A549 (cell line): ENCODE data around the gene CASP10. TPM values are rescaled to one million over a fixed set of nuclear protein-coding genes. Genes with fewer than 3 reads are reported as not detected.

Experiments used
- ATAC-seq, 2 experiments: fragments of 200-7000 bp in 1 of 2; fragments of >200 bp in 1 of 2; cut with Nextera tagmentation in 1 of 2; cut with Tn5 transposase in 1 of 2; 3 replicates each; pipeline versions ENCODE4 v1.8.0 to v1.9.1; 2018 to 2020; ENCODE audit warnings: mild to moderate bottlenecking in 1 of 2, moderate library complexity in 1 of 2
- CTCF ChIA-PET: fragments of 300-600 bp; sonication (Branson Sonifier 250); formaldehyde crosslinking; extraction: SDS; loops from one replicate; lab custom pipeline; 2021; ENCODE audit warnings: antibody characterized with exemption, inconsistent platforms; lab: Yijun Ruan, JAX
- POLR2A ChIA-PET: fragments of 350-600 bp; formaldehyde crosslinking; extraction: SDS; loops from one replicate; lab custom pipeline; 2021; ENCODE audit warnings: antibody characterized with exemption, inconsistent platforms; lab: Yijun Ruan, JAX
- DNase-seq, 2 experiments: peaks; one replicate each; pipeline versions ENCODE4 v3.0.0 to v3.0.0-alpha.2; 2011 to 2016; ENCODE audit warnings: low read depth in 1 of 2, low spot score in 1 of 2
- FAIRE-seq: peaks from 2 replicates; lab custom pipeline; 2011; peaks lifted over from hg19 to GRCh38; lab: Jason Lieb, UNC
- H3K27ac ChIP-seq, 2 experiments: fragments of >200 bp; sonication (Bioruptor Twin); formaldehyde crosslinking; 3 replicates each; pipeline ENCODE4 v1.5.1; 2016 to 2017
- H3K4me1 ChIP-seq: fragments of >200 bp; sonication (Bioruptor Twin); formaldehyde crosslinking; 3 replicates; pipeline ENCODE4 v1.6.1; 2016
- H3K4me2 ChIP-seq: fragments of >200 bp; sonication (Bioruptor Twin); formaldehyde crosslinking; 3 replicates; pipeline ENCODE4 v1.6.1; 2016
- H3K4me3 ChIP-seq: fragments of >200 bp; sonication (Bioruptor Twin); formaldehyde crosslinking; 3 replicates; pipeline ENCODE4 v1.5.1; 2016
- H3K9me3 ChIP-seq: fragments of >200 bp; sonication (Bioruptor Twin); formaldehyde crosslinking; 3 replicates; pipeline ENCODE4 v1.6.1; 2016
- CEBPB ChIP-seq, 2 experiments: fragments of >200 bp in 1 of 2; sonication (Bioruptor Twin) in 1 of 2; formaldehyde crosslinking in 1 of 2; IDR thresholded peaks; 2 replicates each; pipeline ENCODE4 v1.6.1; 2012 to 2016
- CHD4 ChIP-seq: fragments of 200-600 bp; sonication (generic); IDR thresholded peaks from 2 replicates; pipeline ENCODE4 v1.6.1; 2016; ENCODE audit warnings: antibody characterized with exemption, mild to moderate bottlenecking, borderline replicate concordance
- EHF ChIP-seq: fragments of 250-450 bp; sonication (Bioruptor Pico); IDR thresholded peaks from 2 replicates; pipeline ENCODE4 v1.5.0; 2020; ENCODE audit warnings: mild to moderate bottlenecking
- EHMT2 ChIP-seq: fragments of 200-600 bp; sonication (generic); IDR thresholded peaks from 2 replicates; pipeline ENCODE4 v1.6.1; 2016; ENCODE audit warnings: antibody characterized with exemption, low read depth, mild to moderate bottlenecking, moderate library complexity
- EP300 ChIP-seq, 2 experiments: fragments of >200 bp; sonication (Bioruptor Twin); formaldehyde crosslinking; IDR thresholded peaks; 2 replicates in 1 of 2; 3 replicates in 1 of 2; pipeline ENCODE4 v1.6.1; 2016 to 2017
- ESRRA ChIP-seq: fragments of 150-350 bp; IDR thresholded peaks from 2 replicates; pipeline ENCODE4 v1.6.1; 2014; ENCODE audit warnings: mild to moderate bottlenecking, low read length, borderline replicate concordance
- FOSL2 ChIP-seq, 2 experiments: fragments of 450-650 bp in 1 of 2; fragments of >200 bp in 1 of 2; sonication (Bioruptor Twin) in 1 of 2; formaldehyde crosslinking; IDR thresholded peaks; 2 replicates each; pipeline versions ENCODE4 v1.5.0 to v1.6.1; 2016 to 2020; ENCODE audit warnings: mild to moderate bottlenecking in 1 of 2, moderate library complexity in 1 of 2
- FOXS1 ChIP-seq: fragments of 250-450 bp; sonication (Bioruptor Pico); IDR thresholded peaks from 2 replicates; pipeline ENCODE4 v1.5.0; 2020; ENCODE audit warnings: mild to moderate bottlenecking, moderate library complexity
- GATA3 ChIP-seq: IDR thresholded peaks from 2 replicates; pipeline ENCODE4 v1.6.1; 2012; ENCODE audit warnings: borderline replicate concordance
- HDAC2 ChIP-seq: fragments of 200-600 bp; sonication (generic); IDR thresholded peaks from 2 replicates; pipeline ENCODE4 v1.6.1; 2016
- JUNB ChIP-seq: fragments of >200 bp; sonication (Bioruptor Twin); formaldehyde crosslinking; IDR thresholded peaks from 2 replicates; pipeline ENCODE4 v1.6.1; 2016
- KDM5A ChIP-seq: fragments of 200-600 bp; sonication (generic); IDR thresholded peaks from 2 replicates; pipeline ENCODE4 v1.6.1; 2016; ENCODE audit warnings: antibody characterized with exemption, mild to moderate bottlenecking
- MAFK ChIP-seq: fragments of 450-650 bp; IDR thresholded peaks from 2 replicates; pipeline ENCODE4 v1.6.1; 2014; ENCODE audit not compliant: partially characterized antibody
- MYC ChIP-seq: IDR thresholded peaks from 2 replicates; pipeline ENCODE4 v1.6.1; 2012; ENCODE audit warnings: mild to moderate bottlenecking, inconsistent platforms, low read length, improper control_type of control experiment, borderline replicate concordance
- NFE2L2 ChIP-seq: fragments of 150-350 bp; conservative IDR thresholded peaks from 2 replicates; pipeline ENCODE4 v1.6.1; 2014; ENCODE audit warnings: low read length
- NR3C1 ChIP-seq: fragments of >200 bp; sonication (Bioruptor Twin); formaldehyde crosslinking; IDR thresholded peaks from 3 replicates; pipeline ENCODE4 v1.6.1; 2017
- POLR2A ChIP-seq: IDR thresholded peaks from 2 replicates; pipeline ENCODE4 v1.6.1; 2012; ENCODE audit warnings: mild to moderate bottlenecking, low read length
- RAD21 ChIP-seq, 2 experiments: fragments of >200 bp in 1 of 2; sonication (Bioruptor Twin) in 1 of 2; formaldehyde crosslinking in 1 of 2; IDR thresholded peaks in 1 of 2; conservative IDR thresholded peaks in 1 of 2; 2 replicates in 1 of 2; 3 replicates in 1 of 2; pipeline ENCODE4 v1.6.1; 2012 to 2018; ENCODE audit warnings: inconsistent platforms in 1 of 2
- RARB ChIP-seq: fragments of 250-450 bp; sonication (Bioruptor Pico); IDR thresholded peaks from 2 replicates; pipeline ENCODE4 v1.8.0; 2021; ENCODE audit warnings: mild to moderate bottlenecking, moderate library complexity
- RFX5 ChIP-seq: fragments of 450-650 bp; IDR thresholded peaks from 2 replicates; pipeline ENCODE4 v1.7.1; 2014; ENCODE audit warnings: antibody characterized with exemption, mild to moderate bottlenecking, moderate library complexity
- SMC3 ChIP-seq: fragments of >200 bp; sonication (Bioruptor Twin); formaldehyde crosslinking; IDR thresholded peaks from 3 replicates; pipeline ENCODE4 v1.6.1; 2018; ENCODE audit warnings: inconsistent platforms
- TFCP2L1 ChIP-seq: fragments of 250-450 bp; sonication (Bioruptor Pico); IDR thresholded peaks from 2 replicates; pipeline ENCODE4 v1.5.0; 2021; ENCODE audit warnings: mild to moderate bottlenecking
- ZC3H11A ChIP-seq: fragments of 450-650 bp; IDR thresholded peaks from 2 replicates; pipeline ENCODE4 v1.6.1; 2014; ENCODE audit warnings: antibody characterized with exemption, mild to moderate bottlenecking
- WGBS: methylation state at CpG from one replicate; pipeline ENCODE4 v1.1.6; 2017; ENCODE audit errors: missing lambda C conversion rate; 5-methylcytosine and 5-hydroxymethylcytosine counted together
- polyA plus RNA-seq, 4 experiments: library from polyadenylated mRNA; depleted of rRNA in 3 of 4; stranded (reverse); fragments of >200 nt; fragmentation: RNase III in 1 of 4; extraction: RNeasy Plus Mini Kit Qiagen cat#74134 plus additional on column Dnase treatment in 1 of 4; gene quantifications; 2 replicates in 3 of 4; 3 replicates in 1 of 4; pipeline ENCODE4 v1.2.3, GENCODE V29; 2011 to 2017
- TF ChIP-seq, protein P1 (sequence below): fragments of >200 bp; sonication (Bioruptor Twin); formaldehyde crosslinking; IDR thresholded peaks from 3 replicates; pipeline ENCODE4 v1.6.1; 2016
- TF ChIP-seq, protein P2 (sequence below): IDR thresholded peaks from 2 replicates; pipeline ENCODE4 v1.6.1; 2012
- TF ChIP-seq, protein P3 (sequence below): fragments of 250-450 bp; sonication (Bioruptor Pico); IDR thresholded peaks from 2 replicates; pipeline ENCODE4 v1.5.0; 2020; ENCODE audit warnings: low read depth, mild to moderate bottlenecking, moderate library complexity
- TF ChIP-seq, protein P4 (sequence below): fragments of 250-450 bp; sonication (Bioruptor Pico); IDR thresholded peaks from 2 replicates; pipeline ENCODE4 v1.5.0; 2021; ENCODE audit warnings: mild to moderate bottlenecking, moderate library complexity, borderline replicate concordance
- TF ChIP-seq, protein P5 (sequence below): fragments of >200 bp; sonication (Bioruptor Twin); formaldehyde crosslinking; IDR thresholded peaks from 3 replicates; pipeline ENCODE4 v1.5.1; 2016

CASP10 gene
- polyA plus RNA-seq, 2 of the 4 experiments (the other 2 are of a cell fraction): 3.0 to 6.5 TPM

DNA sequence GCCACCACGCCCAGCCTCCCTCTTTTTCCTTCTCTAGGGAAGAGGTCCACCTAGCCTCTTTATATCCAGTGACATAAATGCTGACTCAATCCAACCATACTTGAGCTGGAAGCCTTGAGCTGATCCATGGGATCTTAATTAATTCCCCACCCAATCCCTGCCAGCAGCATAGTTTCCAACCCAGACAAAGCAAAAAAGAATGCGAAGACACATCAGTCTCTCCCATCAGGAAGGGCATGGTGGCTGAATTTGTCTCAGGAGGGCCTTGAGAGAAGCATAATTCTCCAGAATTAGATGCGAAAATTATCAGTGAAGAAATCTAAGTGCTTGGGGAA, 22.5 kb downstream of the CASP10 start (continued):
- TF ChIP-seq EHMT2: no peak
- no peak for TF ChIP-seq FOXS1 (CRISPR knock-in tag)

DNA sequence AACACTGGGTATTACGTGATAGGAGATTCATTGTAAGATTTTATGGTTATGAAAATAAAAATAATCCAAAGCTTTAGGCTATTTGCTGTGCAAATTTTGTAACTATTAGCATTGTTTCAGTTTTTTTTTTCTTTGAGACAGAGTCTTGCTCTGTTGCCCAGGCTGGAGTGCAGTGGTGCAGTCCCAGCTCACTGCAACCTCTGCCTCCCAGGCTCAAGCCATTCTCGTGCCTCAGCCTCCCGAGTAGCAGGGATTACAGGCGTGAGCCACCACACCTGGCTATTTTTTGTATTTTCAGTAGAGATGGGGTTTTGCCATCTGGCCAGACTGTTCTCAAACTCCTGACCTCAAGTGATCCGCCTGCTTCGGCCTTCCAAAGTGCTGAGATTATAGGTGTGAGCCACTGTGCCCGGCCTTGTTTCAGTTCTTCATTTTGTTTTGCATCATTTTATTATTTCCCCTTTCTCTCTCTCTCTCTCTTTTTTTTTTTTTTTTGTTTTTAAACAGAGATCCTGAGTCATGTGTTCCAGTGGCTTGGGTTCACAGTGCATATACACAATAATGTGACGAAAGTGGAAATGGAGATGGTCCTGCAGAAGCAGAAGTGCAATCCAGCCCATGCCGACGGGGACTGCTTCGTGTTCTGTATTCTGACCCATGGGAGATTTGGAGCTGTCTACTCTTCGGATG, 25.8 kb downstream of the CASP10 start:
- H3K27ac ChIP-seq: no peak overlapping the region
- no peak for TF ChIP-seq RFX5
- no peak for TF ChIP-seq CEBPB (IDR thresholded peaks at IDR 0.05)
- no peak for TF ChIP-seq RAD21 (conservative IDR thresholded peaks at IDR 0.05 in 1 of 2, IDR thresholded peaks at IDR 0.05 in 1 of 2)
- no peak for TF ChIP-seq MYC
- TF ChIP-seq HDAC2: no peak
- TF ChIP-seq EHMT2: no peak
- no peak for TF ChIP-seq FOSL2 (IDR thresholded peaks at IDR 0.05)
- no peak for TF ChIP-seq FOSL2 (CRISPR knock-in tag; IDR thresholded peaks at IDR 0.05)
- no peak for TF ChIP-seq ZC3H11A
- no peak for TF ChIP-seq CHD4
- TF ChIP-seq, protein P1, sequence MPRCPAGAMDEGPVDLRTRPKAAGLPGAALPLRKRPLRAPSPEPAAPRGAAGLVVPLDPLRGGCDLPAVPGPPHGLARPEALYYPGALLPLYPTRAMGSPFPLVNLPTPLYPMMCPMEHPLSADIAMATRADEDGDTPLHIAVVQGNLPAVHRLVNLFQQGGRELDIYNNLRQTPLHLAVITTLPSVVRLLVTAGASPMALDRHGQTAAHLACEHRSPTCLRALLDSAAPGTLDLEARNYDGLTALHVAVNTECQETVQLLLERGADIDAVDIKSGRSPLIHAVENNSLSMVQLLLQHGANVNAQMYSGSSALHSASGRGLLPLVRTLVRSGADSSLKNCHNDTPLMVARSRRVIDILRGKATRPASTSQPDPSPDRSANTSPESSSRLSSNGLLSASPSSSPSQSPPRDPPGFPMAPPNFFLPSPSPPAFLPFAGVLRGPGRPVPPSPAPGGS: no peak
- no peak for TF ChIP-seq ESRRA
- TF ChIP-seq, protein P2, sequence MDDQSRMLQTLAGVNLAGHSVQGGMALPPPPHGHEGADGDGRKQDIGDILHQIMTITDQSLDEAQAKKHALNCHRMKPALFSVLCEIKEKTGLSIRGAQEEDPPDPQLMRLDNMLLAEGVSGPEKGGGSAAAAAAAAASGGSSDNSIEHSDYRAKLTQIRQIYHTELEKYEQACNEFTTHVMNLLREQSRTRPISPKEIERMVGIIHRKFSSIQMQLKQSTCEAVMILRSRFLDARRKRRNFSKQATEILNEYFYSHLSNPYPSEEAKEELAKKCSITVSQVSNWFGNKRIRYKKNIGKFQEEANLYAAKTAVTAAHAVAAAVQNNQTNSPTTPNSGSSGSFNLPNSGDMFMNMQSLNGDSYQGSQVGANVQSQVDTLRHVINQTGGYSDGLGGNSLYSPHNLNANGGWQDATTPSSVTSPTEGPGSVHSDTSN: no peak
- no peak for TF ChIP-seq NFE2L2
- no peak for TF ChIP-seq GATA3
- no peak for TF ChIP-seq POLR2A
- TF ChIP-seq, all 56 proteins: peak for 0
- no peaks in the 10 kb centered on the region for H3K9me3 ChIP-seq
- ChIA-PET POLR2A (no interaction called here), CTCF (interaction anchor here (0.6 to 3.0 kb wide), 5 partner anchors 11 to 26 kb away, joined by 3 to 11 read pairs (median 4); partner anchors contain the start of gene CASP10)
- FAIRE-seq (no peak), ATAC-seq (no peak), DNase-seq (no peak)
- WGBS: 92% methylated on average over 12 of the region's 12 CpGs
- H3K4me1 ChIP-seq: no peaks in the 10 kb centered on the region
- no peak overlapping the region for H3K4me3 ChIP-seq
- no peak overlapping the region for H3K4me2 ChIP-seq

DNA sequence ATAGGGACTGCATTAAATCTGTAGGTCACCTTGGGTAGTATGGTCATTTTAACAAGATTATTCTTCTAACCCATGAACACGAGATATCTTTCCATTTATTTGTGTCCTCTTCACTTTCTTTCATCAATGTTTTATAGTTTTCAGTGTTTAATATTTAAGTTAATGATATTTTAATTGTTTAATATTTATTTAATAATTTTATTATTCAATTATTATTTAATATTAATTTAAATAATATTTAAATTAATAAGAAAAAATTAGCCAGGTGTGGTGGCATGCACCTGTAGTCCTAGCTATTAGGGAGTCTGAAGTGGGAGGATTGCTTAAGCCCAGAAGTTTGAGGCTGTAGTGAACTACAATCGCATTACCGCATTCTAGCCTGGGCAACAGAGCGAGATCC, 33.0 kb downstream of the CASP10 start:
- ATAC-seq: no peak
- ChIA-PET POLR2A (no interaction called here), CTCF (interaction anchor here (0.7 kb wide), 1 partner anchor 54 kb away, joined by 3 read pairs; no protein-coding TSS in a partner anchor)
- Histone ChIP-seq H3K4me2 (no peak overlapping the region), H3K4me3 (no peak overlapping the region), H3K4me1 (no peaks in the 10 kb centered on the region), H3K27ac (no peak overlapping the region), H3K9me3 (no peaks in the 10 kb centered on the region)
- WGBS: 88% methylated on average over 4 of the region's 4 CpGs
- no peak for FAIRE-seq
- DNase-seq: no peak
- TF ChIP-seq ZC3H11A (no peak), MAFK (no peak), TFCP2L1 (CRISPR knock-in tag) (no peak), CHD4 (no peak), NR3C1 (no peak), KDM5A (no peak), EP300 (IDR thresholded peaks at IDR 0.05) (no peak), SMC3 (no peak), JUNB (no peak), RARB (CRISPR knock-in tag) (no peak), EHF (no peak), GATA3 (no peak)
- TF ChIP-seq, protein P3, sequence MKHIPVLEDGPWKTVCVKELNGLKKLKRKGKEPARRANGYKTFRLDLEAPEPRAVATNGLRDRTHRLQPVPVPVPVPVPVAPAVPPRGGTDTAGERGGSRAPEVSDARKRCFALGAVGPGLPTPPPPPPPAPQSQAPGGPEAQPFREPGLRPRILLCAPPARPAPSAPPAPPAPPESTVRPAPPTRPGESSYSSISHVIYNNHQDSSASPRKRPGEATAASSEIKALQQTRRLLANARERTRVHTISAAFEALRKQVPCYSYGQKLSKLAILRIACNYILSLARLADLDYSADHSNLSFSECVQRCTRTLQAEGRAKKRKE (CRISPR knock-in tag): no peak
- TF ChIP-seq, protein P4, sequence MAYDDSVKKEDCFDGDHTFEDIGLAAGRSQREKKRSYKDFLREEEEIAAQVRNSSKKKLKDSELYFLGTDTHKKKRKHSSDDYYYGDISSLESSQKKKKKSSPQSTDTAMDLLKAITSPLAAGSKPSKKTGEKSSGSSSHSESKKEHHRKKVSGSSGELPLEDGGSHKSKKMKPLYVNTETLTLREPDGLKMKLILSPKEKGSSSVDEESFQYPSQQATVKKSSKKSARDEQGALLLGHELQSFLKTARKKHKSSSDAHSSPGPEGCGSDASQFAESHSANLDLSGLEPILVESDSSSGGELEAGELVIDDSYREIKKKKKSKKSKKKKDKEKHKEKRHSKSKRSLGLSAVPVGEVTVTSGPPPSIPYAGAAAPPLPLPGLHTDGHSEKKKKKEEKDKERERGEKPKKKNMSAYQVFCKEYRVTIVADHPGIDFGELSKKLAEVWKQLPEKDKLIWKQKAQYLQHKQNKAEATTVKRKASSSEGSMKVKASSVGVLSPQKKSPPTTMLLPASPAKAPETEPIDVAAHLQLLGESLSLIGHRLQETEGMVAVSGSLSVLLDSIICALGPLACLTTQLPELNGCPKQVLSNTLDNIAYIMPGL (CRISPR knock-in tag): no peak
- TF ChIP-seq, protein P2: no peak
- TF ChIP-seq, protein P5, sequence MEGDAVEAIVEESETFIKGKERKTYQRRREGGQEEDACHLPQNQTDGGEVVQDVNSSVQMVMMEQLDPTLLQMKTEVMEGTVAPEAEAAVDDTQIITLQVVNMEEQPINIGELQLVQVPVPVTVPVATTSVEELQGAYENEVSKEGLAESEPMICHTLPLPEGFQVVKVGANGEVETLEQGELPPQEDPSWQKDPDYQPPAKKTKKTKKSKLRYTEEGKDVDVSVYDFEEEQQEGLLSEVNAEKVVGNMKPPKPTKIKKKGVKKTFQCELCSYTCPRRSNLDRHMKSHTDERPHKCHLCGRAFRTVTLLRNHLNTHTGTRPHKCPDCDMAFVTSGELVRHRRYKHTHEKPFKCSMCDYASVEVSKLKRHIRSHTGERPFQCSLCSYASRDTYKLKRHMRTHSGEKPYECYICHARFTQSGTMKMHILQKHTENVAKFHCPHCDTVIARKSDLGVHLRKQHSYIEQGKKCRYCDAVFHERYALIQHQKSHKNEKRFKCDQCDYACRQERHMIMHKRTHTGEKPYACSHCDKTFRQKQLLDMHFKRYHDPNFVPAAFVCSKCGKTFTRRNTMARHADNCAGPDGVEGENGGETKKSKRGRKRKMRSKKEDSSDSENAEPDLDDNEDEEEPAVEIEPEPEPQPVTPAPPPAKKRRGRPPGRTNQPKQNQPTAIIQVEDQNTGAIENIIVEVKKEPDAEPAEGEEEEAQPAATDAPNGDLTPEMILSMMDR: no peak
